T-cell (primary cell): ENCODE data around the gene TOMM34. TPM values are rescaled to one million over a fixed set of nuclear protein-coding genes. Genes with fewer than 3 reads are reported as not detected.

ENCODE experiments used
- ATAC-seq, 4 experiments: fragments of 200-7000 bp in 3 of 4; fragments of 150-1000 bp in 1 of 4; cut with Tn5 transposase; replicated peaks in 1 of 4; 1 replicate in 3 of 4; 2 replicates in 1 of 4; pipeline ENCODE4 v1.10.0; 2021; ENCODE audit warnings: moderate library complexity in 3 of 4, mild to moderate bottlenecking in 2 of 4, moderate number of reproducible peaks in 1 of 4
- CTCF ChIA-PET, 2 donors: fragments of 300-600 bp; sonication (Branson Sonifier 250); formaldehyde crosslinking; loops; one replicate each; lab custom pipeline; 2022; ENCODE audit warnings: antibody characterized with exemption in 2 of 2; lab: Charles Lee
- POLR2A ChIA-PET, 2 donors: fragments of 300-600 bp; sonication (Branson Sonifier 250); formaldehyde crosslinking; loops; one replicate each; lab custom pipeline; 2022; ENCODE audit warnings: antibody characterized with exemption in 2 of 2; lab: Charles Lee
- DNase-seq, 35 experiments: peaks; one replicate each; pipeline versions ENCODE4 v3.0.0 to v3.0.0-alpha.2; 2013 to 2023
- H3K27ac ChIP-seq: one replicate; pipeline ENCODE4 v1.5.1; 2013; ENCODE audit warnings: low read length
- H3K27me3 ChIP-seq, 2 experiments: replicated peaks in 1 of 2; 1 replicate in 1 of 2; 2 replicates in 1 of 2; pipeline versions ENCODE4 v1.6.1 to v1.7.0; 2013; ENCODE audit warnings: low read length in 1 of 2, mixed read lengths in 1 of 2; ENCODE audit not compliant: control insufficient read depth in 2 of 2, insufficient read depth in 2 of 2; ENCODE audit errors: extremely low read depth in 1 of 2
- H3K36me3 ChIP-seq, 2 donors: 1 replicate in 1 of 2; 2 replicates in 1 of 2; pipeline versions ENCODE4 v1.6.1 to v1.7.0; 2013; ENCODE audit warnings: low read length in 1 of 2; ENCODE audit not compliant: control insufficient read depth in 2 of 2, insufficient read depth in 1 of 2; ENCODE audit errors: extremely low read depth in 1 of 2
- H3K4me1 ChIP-seq, 2 experiments: 1 replicate in 1 of 2; 2 replicates in 1 of 2; pipeline versions ENCODE4 v1.6.1 to v1.7.0; 2013; ENCODE audit warnings: low read length in 2 of 2, mixed read lengths in 1 of 2; ENCODE audit not compliant: insufficient read depth in 2 of 2, control insufficient read depth in 1 of 2; ENCODE audit errors: extremely low read depth in 1 of 2
- H3K4me3 ChIP-seq, 2 donors: 1 replicate in 1 of 2; 2 replicates in 1 of 2; pipeline versions ENCODE4 v1.5.1 to v1.7.0; 2013; ENCODE audit warnings: mild to moderate bottlenecking in 2 of 2, low read length in 1 of 2, moderate library complexity in 1 of 2; ENCODE audit not compliant: control insufficient read depth in 1 of 2; ENCODE audit errors: extremely low read depth in 1 of 2
- H3K9me3 ChIP-seq: 2 replicates; pipeline ENCODE4 v1.7.0; 2013
- H3K27ac Mint-ChIP-seq, 2 donors: one replicate each; pipeline ENCODE4 v1.8.0; 2020 to 2021; ENCODE audit warnings: mild to moderate bottlenecking in 2 of 2, mixed read lengths in 2 of 2
- H3K27me3 Mint-ChIP-seq, 2 donors: one replicate each; pipeline ENCODE4 v1.8.0; 2021 to 2022; ENCODE audit warnings: mixed read lengths in 2 of 2
- H3K36me3 Mint-ChIP-seq: one replicate; pipeline ENCODE4 v1.8.0; 2021; ENCODE audit warnings: mixed read lengths
- H3K4me1 Mint-ChIP-seq, 3 donors: one replicate each; pipeline ENCODE4 v1.8.0; 2020 to 2022; ENCODE audit warnings: mixed read lengths in 3 of 3, mild to moderate bottlenecking in 1 of 3
- H3K4me3 Mint-ChIP-seq, 3 donors: one replicate each; pipeline ENCODE4 v1.8.0; 2020 to 2022; ENCODE audit warnings: mild to moderate bottlenecking in 3 of 3, mixed read lengths in 3 of 3, moderate library complexity in 3 of 3
- H3K9me3 Mint-ChIP-seq, 3 donors: one replicate each; pipeline ENCODE4 v1.8.0; 2020 to 2022; ENCODE audit warnings: mixed read lengths in 3 of 3
- WGBS: methylation state at CpG from one replicate; pipeline ENCODE4 v1.1.5; 2013; ENCODE audit warnings: missing lambda C conversion rate; ENCODE audit not compliant: insufficient coverage; 5-methylcytosine and 5-hydroxymethylcytosine counted together
- total RNA-seq, 35 experiments: library from RNA in 6 of 35; stranded (reverse) in 6 of 35; fragments of 120-200 nt in 1 of 35; gene quantifications; one replicate each; pipeline versions ENCODE4 v1.2.1 to v1.2.4 and lab custom pipeline; 2013 to 2026

TOMM34 gene
- total RNA-seq, 5 donors from 2014 or later (not counting 1 experiment from before 2014, with no cell fraction given), result 7.8 to 12.8 (median 11.4) TPM

DNA sequence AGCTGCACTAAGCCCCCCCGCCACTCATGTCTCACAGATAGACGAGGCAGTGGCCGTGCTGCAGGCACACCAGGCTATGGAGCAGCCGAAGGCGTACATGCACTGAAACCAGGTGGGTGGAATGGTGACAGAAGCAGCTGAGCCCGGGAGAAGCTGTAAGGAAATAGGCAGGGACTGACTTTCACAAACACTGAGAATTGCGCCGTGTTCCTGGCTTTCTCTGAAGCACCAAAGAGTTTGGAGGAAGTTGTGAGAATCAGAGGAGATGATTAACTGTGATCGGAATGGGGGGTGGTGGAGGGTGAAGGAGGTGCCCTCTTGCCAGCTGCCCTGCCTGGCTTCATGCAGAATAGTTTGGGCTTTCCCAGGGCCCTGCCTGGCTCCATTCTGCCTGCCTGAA is 21.6 kb downstream of the TOMM34 start:
- POLR2A ChIA-PET, result no interaction called here
- 89% methylated on average over 9 of the region's 9 CpGs for WGBS
- Mint-ChIP-seq H3K4me1 (no peaks in the 10 kb centered on the region), H3K4me3 (no peak overlapping the region), H3K27me3 (no peaks in the 10 kb centered on the region), H3K9me3 (no peaks in the 10 kb centered on the region), H3K27ac (peak overlapping the region in 1 of 2 donors; percentile 78), H3K36me3 (peaks cover 53% of the 10 kb centered on the region)
- no peak for ATAC-seq
- H3K4me1 ChIP-seq, result no peaks in the 10 kb centered on the region
- peaks cover 14 to 58% of the 10 kb centered on the region in 2 donors for H3K36me3 ChIP-seq
- no peak overlapping the region for H3K27ac ChIP-seq
- no peaks in the 10 kb centered on the region for H3K27me3 ChIP-seq
- no peak overlapping the region for H3K4me3 ChIP-seq
- H3K9me3 ChIP-seq, result no peaks in the 10 kb centered on the region
- CTCF ChIA-PET, result no interaction called here
- DNase-seq, result no peak

DNA sequence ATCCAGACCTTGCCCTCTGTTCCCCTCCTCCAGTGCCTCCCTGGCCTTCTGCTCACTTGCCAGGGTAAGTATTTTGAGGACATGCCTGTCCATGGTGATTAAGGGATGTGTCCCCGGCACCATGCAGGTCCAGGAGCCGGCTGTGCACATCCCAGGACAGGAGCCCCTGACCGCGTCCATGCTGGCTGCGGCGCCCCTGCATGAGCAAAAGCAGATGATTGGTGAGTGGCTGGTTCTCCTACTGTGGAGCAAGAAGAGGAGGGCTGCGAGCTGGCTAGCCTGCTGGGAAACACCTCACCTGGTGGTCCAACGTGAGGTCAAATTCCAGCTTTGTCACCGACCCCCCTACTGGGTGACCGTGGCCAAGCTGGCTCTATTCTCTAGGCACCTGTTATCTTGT is 23.7 kb downstream of the TOMM34 start:
- H3K27me3 Mint-ChIP-seq, result no peaks in the 10 kb centered on the region
- Histone ChIP-seq H3K4me1 (no peaks in the 10 kb centered on the region), H3K9me3 (no peaks in the 10 kb centered on the region), H3K27ac (no peak overlapping the region), H3K36me3 (peaks cover 16 to 41% of the 10 kb centered on the region in 2 donors), H3K27me3 (no peaks in the 10 kb centered on the region), H3K4me3 (no peak overlapping the region)
- DNase-seq (no peak), ATAC-seq (no peak)
- peaks cover 50% of the 10 kb centered on the region for H3K36me3 Mint-ChIP-seq
- H3K4me3 Mint-ChIP-seq, result no peak overlapping the region
- H3K9me3 Mint-ChIP-seq, result no peaks in the 10 kb centered on the region
- ChIA-PET CTCF (interaction anchor here in 1 of 2 donors (1.5 kb wide), 1 partner anchor 16 kb away, joined by 6 read pairs; no protein-coding TSS in a partner anchor), POLR2A (interaction anchor here in 1 of 2 donors (0.6 kb wide), 1 partner anchor 22 kb away, joined by 3 read pairs; no protein-coding TSS in a partner anchor)
- H3K27ac Mint-ChIP-seq, result no peak overlapping the region
- H3K4me1 Mint-ChIP-seq, result no peaks in the 10 kb centered on the region
- 98% methylated on average over 10 of the region's 10 CpGs for WGBS

DNA sequence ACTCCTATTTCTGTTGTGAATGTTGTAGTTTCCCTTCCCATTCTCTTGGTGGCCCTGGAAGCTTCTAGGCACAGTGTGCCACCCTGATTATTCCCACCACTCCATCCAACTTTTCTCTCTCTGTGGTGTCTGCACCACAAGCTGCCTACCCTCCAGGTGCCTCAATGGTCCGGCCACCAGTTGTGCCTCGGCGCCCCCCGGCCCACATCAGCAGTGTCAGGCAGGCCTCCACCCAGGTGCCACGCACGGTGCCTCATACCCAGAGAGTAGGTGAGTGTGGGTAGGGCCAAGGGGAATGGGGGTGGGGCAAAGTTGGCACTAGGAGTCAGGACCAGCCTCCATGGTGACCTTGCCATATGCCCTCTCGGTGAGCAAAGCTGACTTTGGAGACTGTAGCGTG is 27.3 kb downstream of the TOMM34 start:
- Histone ChIP-seq H3K4me3 (no peak overlapping the region), H3K36me3 (peaks cover 16 to 25% of the 10 kb centered on the region in 2 donors), H3K27ac (no peak overlapping the region), H3K4me1 (no peaks in the 10 kb centered on the region), H3K27me3 (no peaks in the 10 kb centered on the region), H3K9me3 (no peaks in the 10 kb centered on the region)
- no peak overlapping the region for H3K27ac Mint-ChIP-seq
- no peak overlapping the region for H3K4me3 Mint-ChIP-seq
- WGBS, result 98% methylated on average over 7 of the region's 8 CpGs
- ChIA-PET POLR2A (no interaction called here), CTCF (interaction anchor here in 1 of 2 donors (0.6 kb wide), 1 partner anchor 26 kb away, joined by 4 read pairs; no protein-coding TSS in a partner anchor)
- ATAC-seq, result no peak
- H3K4me1 Mint-ChIP-seq, result no peaks in the 10 kb centered on the region
- DNase-seq, result no peak
- no peaks in the 10 kb centered on the region for H3K9me3 Mint-ChIP-seq
- H3K27me3 Mint-ChIP-seq, result no peaks in the 10 kb centered on the region
- H3K36me3 Mint-ChIP-seq, result peaks cover 38% of the 10 kb centered on the region

DNA sequence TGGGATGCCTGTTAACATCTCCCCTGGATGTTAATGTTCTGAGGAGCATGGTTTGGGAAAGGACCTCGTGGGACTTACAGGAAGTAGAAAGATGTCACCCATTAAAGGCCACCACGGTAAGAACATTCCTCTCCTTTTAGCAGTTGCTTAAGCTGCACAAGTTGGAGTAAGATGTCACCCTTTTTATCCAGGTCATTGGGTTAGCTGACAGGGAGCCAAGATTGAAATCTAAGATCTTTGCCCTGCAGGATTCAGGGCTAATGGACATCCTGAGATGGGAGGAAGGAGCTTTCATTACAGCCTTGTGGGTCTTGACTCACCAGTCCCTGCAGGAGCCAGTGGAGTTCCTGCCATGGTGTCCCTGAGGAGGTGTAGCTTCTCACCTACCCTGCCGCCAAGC is 28.3 kb downstream of the TOMM34 start:
- H3K4me1 Mint-ChIP-seq, result no peaks in the 10 kb centered on the region
- peaks cover 35% of the 10 kb centered on the region for H3K36me3 Mint-ChIP-seq
- Histone ChIP-seq H3K36me3 (peaks cover 13 to 20% of the 10 kb centered on the region in 2 donors), H3K4me3 (no peak overlapping the region), H3K9me3 (no peaks in the 10 kb centered on the region), H3K27ac (no peak overlapping the region), H3K27me3 (no peaks in the 10 kb centered on the region), H3K4me1 (no peaks in the 10 kb centered on the region)
- DNase-seq, result no peak
- no peak overlapping the region for H3K4me3 Mint-ChIP-seq
- no peak for ATAC-seq
- H3K27ac Mint-ChIP-seq, result no peak overlapping the region
- no peaks in the 10 kb centered on the region for H3K27me3 Mint-ChIP-seq
- H3K9me3 Mint-ChIP-seq, result no peaks in the 10 kb centered on the region
- WGBS, result 100% methylated on average over 1 of the region's 3 CpGs
- ChIA-PET POLR2A (no interaction called here), CTCF (interaction anchor here in 1 of 2 donors (0.6 kb wide), 1 partner anchor 53 kb away, joined by 4 read pairs; no protein-coding TSS in a partner anchor)

DNA sequence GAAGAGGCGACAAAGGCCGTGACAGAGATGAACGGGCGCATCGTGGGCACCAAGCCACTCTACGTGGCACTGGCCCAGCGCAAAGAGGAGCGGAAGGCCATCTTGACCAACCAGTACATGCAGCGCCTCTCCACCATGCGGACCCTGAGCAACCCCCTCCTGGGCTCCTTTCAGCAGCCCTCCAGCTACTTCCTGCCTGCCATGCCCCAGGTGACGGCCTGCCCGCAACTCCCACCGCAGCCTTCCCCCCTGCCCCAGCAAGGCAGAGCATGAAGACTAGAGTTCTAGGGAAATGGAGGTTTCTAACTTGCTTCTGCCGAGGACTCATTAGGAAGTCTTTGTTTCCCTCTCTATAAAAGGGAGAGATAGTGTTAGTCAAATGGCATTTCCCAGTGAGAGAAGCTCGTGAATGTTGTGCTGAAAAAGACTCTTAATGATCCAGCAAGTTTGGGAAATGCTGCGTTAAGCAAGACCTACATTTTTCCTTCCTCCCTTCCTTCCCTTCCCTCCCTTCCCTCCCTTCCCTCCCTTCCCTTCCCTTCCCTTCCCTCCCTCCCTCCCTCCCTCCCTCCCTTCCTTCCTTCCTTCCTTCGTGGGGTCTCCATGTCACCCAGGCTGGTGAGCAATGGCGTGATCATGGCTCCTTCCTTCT is 29.6 kb downstream of the TOMM34 start:
- Mint-ChIP-seq H3K9me3 (no peaks in the 10 kb centered on the region), H3K36me3 (peaks cover 23% of the 10 kb centered on the region), H3K4me3 (no peak overlapping the region), H3K27me3 (no peaks in the 10 kb centered on the region), H3K4me1 (no peaks in the 10 kb centered on the region), H3K27ac (no peak overlapping the region)
- Histone ChIP-seq H3K9me3 (no peaks in the 10 kb centered on the region), H3K4me3 (no peak overlapping the region), H3K4me1 (no peaks in the 10 kb centered on the region), H3K36me3 (peaks cover 7 to 12% of the 10 kb centered on the region in 2 donors), H3K27ac (no peak overlapping the region), H3K27me3 (no peaks in the 10 kb centered on the region)
- WGBS, result over 99% methylated on average over 11 of the region's 18 CpGs
- ATAC-seq (no peak), DNase-seq (no peak)
- ChIA-PET POLR2A (interaction anchor here in 1 of 2 donors (0.6 kb wide), 1 partner anchor 911 kb away, joined by 4 read pairs; no protein-coding TSS in a partner anchor), CTCF (no interaction called here)

DNA sequence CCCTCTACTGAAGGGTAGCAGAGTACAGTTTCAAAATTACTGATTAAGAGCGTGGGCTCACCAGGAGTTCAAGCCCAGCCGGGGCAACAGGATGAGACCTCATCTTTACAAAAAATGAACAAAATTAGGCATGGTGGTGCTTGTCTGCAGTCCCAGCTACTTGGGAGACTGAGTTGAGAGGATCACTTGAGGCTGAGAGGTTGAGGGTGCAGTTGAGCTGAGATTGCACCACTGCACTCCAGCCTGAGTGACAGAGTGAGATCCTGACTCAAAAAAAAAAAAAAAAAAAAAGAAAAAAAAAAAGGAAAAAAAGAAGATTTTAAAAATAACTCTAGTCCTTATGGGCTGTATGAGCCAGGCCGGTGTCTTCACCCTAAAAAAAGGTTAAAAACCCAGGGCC is 31.6 kb downstream of the TOMM34 start:
- Histone ChIP-seq H3K9me3 (no peaks in the 10 kb centered on the region), H3K27ac (no peak overlapping the region), H3K36me3 (peaks cover 2 to 10% of the 10 kb centered on the region in 2 donors), H3K4me3 (no peak overlapping the region), H3K4me1 (no peaks in the 10 kb centered on the region), H3K27me3 (no peaks in the 10 kb centered on the region)
- no CpG with 5 or more reads among the region's 3 CpGs for WGBS
- no peak for DNase-seq
- CTCF ChIA-PET, result interaction anchor here in 1 of 2 donors (0.7 kb wide), 2 partner anchors 13 to 136 kb away, joined by 4 to 6 read pairs; no protein-coding TSS in a partner anchor
- POLR2A ChIA-PET, result no interaction called here
- H3K9me3 Mint-ChIP-seq, result no peaks in the 10 kb centered on the region
- ATAC-seq, result no peak
- H3K4me3 Mint-ChIP-seq, result no peak overlapping the region
- H3K27ac Mint-ChIP-seq, result no peak overlapping the region
- no peaks in the 10 kb centered on the region for H3K4me1 Mint-ChIP-seq
- H3K27me3 Mint-ChIP-seq, result no peaks in the 10 kb centered on the region
- peaks cover 29% of the 10 kb centered on the region for H3K36me3 Mint-ChIP-seq
